HepG2 (cell line): ENCODE results near the gene EEA1. TPM values are rescaled to one million over a fixed set of nuclear protein-coding genes. Genes with fewer than 3 reads are reported as not detected.

Experiments used
- BRF2 ChIP-seq: sonication (generic); formaldehyde crosslinking; IDR thresholded peaks from 2 replicates; pipeline ENCODE4 v1.8.1; 2022; ENCODE audit warnings: mild to moderate bottlenecking, missing genetic modification reagents
- CREB3 ChIP-seq: sonication (generic); formaldehyde crosslinking; IDR thresholded peaks from 2 replicates; pipeline ENCODE4 v1.5.0; 2020; ENCODE audit warnings: missing genetic modification reagents
- HIC2 ChIP-seq: sonication (generic); formaldehyde crosslinking; IDR thresholded peaks from 2 replicates; pipeline ENCODE4 v1.9.0; 2022; ENCODE audit warnings: low read depth, missing genetic modification reagents
- HOXA5 ChIP-seq: sonication (generic); formaldehyde crosslinking; IDR thresholded peaks from 2 replicates; pipeline ENCODE4 v1.4.0; 2020; ENCODE audit warnings: missing genetic modification reagents
- IRF2 ChIP-seq: IDR thresholded peaks from 2 replicates; pipeline ENCODE4 v1.6.1; 2018; ENCODE audit warnings: missing genetic modification reagents, missing compliant biosample characterization
- JUNB ChIP-seq: sonication (generic); formaldehyde crosslinking; IDR thresholded peaks from 2 replicates; pipeline ENCODE4 v1.8.0; 2022; ENCODE audit warnings: missing genetic modification reagents, mild to moderate bottlenecking, borderline replicate concordance
- NFYB ChIP-seq: sonication (generic); formaldehyde crosslinking; IDR thresholded peaks from 2 replicates; pipeline ENCODE4 v1.4.0; 2020; ENCODE audit warnings: missing genetic modification reagents
- RFX3 ChIP-seq: IDR thresholded peaks from 2 replicates; pipeline ENCODE4 v1.6.1; 2016; ENCODE audit warnings: missing biosample characterization, missing genetic modification reagents
- SKIL ChIP-seq: sonication (generic); formaldehyde crosslinking; IDR thresholded peaks from 2 replicates; pipeline ENCODE4 v1.8.0; 2022; ENCODE audit warnings: missing genetic modification reagents, mild to moderate bottlenecking, moderate library complexity, borderline replicate concordance
- SPEN ChIP-seq: sonication (generic); formaldehyde crosslinking; IDR thresholded peaks from 2 replicates; pipeline ENCODE4 v1.5.1; 2020; ENCODE audit warnings: low read depth, mild to moderate bottlenecking, missing genetic modification reagents
- SRY ChIP-seq: sonication (generic); formaldehyde crosslinking; IDR thresholded peaks from 2 replicates; pipeline ENCODE4 v1.8.0; 2022; ENCODE audit warnings: mild to moderate bottlenecking, missing genetic modification reagents
- TAF1 ChIP-seq: sonication (generic); formaldehyde crosslinking; IDR thresholded peaks from 2 replicates; pipeline ENCODE4 v1.4.0; 2020; ENCODE audit warnings: missing genetic modification reagents
- TCF7L2 ChIP-seq: IDR thresholded peaks from 2 replicates; pipeline ENCODE4 v1.6.1; 2011; ENCODE audit warnings: mild to moderate bottlenecking, low read depth, low read length, moderate library complexity
- TOE1 ChIP-seq: sonication (generic); formaldehyde crosslinking; IDR thresholded peaks from 2 replicates; pipeline ENCODE4 v1.4.0; 2020; ENCODE audit warnings: mild to moderate bottlenecking, missing genetic modification reagents
- XRCC5 ChIP-seq: fragments of 200-400 bp; formaldehyde crosslinking; optimal IDR thresholded peaks from 2 replicates; pipeline ENCODE3; 2017; ENCODE audit warnings: mild to moderate bottlenecking, low read length
- ZFP1 ChIP-seq: IDR thresholded peaks from 2 replicates; pipeline ENCODE4 v1.6.1; 2016
- ZNF10 ChIP-seq: sonication (generic); formaldehyde crosslinking; IDR thresholded peaks from 2 replicates; pipeline ENCODE4 v1.4.0; 2020; ENCODE audit warnings: mild to moderate bottlenecking, low read depth, missing genetic modification reagents, borderline replicate concordance
- ZNF124 ChIP-seq: sonication (generic); formaldehyde crosslinking; IDR thresholded peaks from 2 replicates; pipeline ENCODE4 v1.4.0; 2020; ENCODE audit warnings: missing genetic modification reagents
- ZNF496 ChIP-seq: sonication (generic); formaldehyde crosslinking; IDR thresholded peaks from 2 replicates; pipeline ENCODE4 v1.8.1; 2023; ENCODE audit warnings: mild to moderate bottlenecking, moderate library complexity, missing genetic modification reagents; ENCODE audit not compliant: insufficient replicate concordance
- ZNF616 ChIP-seq: sonication (generic); formaldehyde crosslinking; IDR thresholded peaks from 2 replicates; pipeline ENCODE4 v1.5.0; 2020; ENCODE audit warnings: low read depth, mild to moderate bottlenecking, missing genetic modification reagents
- ZNF644 ChIP-seq: IDR thresholded peaks from 2 replicates; pipeline ENCODE4 v1.6.1; 2016; ENCODE audit warnings: low read depth
- ZNF792 ChIP-seq: IDR thresholded peaks from 2 replicates; pipeline ENCODE4 v1.6.1; 2016
- polyA plus RNA-seq, 8 experiments: library from polyadenylated mRNA; depleted of rRNA in 3 of 8; stranded (reverse) in 7 of 8; unstranded in 1 of 8; fragments of >200 nt; fragmentation: Illumina TruSeq in 4 of 8; extraction: Trizol in 4 of 8; gene quantifications; 2 replicates each; pipeline versions ENCODE4 v1.2.1 to v1.2.3, GENCODE V29; 2011 to 2016; ENCODE audit warnings: low read depth in 4 of 8, missing spikeins in 1 of 8, mixed read lengths in 1 of 8; ENCODE audit not compliant: insufficient read depth in 1 of 8
- total RNA-seq, 5 experiments: library from RNA; depleted of rRNA; stranded (reverse); fragments of >200 nt; fragmentation: Illumina TruSeq; extraction: Trizol; gene quantifications; 2 replicates each; pipeline ENCODE4 v1.2.3, GENCODE V29; 2016; ENCODE audit warnings: low read depth in 1 of 5

EEA1 gene
- total and polyA plus RNA-seq, 2 of the 13 experiments (the other 11 are each of a cell fraction or from before 2014, with no cell fraction given): 5.0 to 19.3 TPM

- TF ChIP-seq SRY (CRISPR knock-in tag) (peak; percentile 91), TAF1 (CRISPR knock-in tag) (peak; percentile 78), BRF2 (CRISPR knock-in tag) (no peak), IRF2 (CRISPR knock-in tag) (0 out of 2 replicates have a peak, but pooled peaks have one; percentile 43), CREB3 (CRISPR knock-in tag) (peak; percentile 81; the same call in 1 of the 2 replicates), ZNF10 (no peak), SPEN (CRISPR knock-in tag) (peak; percentile 74; the same call in 1 of the 2 replicates), ZNF644 (no peak), ZNF792 (CRISPR knock-in tag) (peak; percentile 88), HIC2 (CRISPR knock-in tag) (no peak), JUNB (CRISPR knock-in tag) (no peak), ZNF496 (no peak), ZNF616 (CRISPR knock-in tag) (peak; percentile 43; the same call in 1 of the 2 replicates), TCF7L2 (no peak), ZFP1 (CRISPR knock-in tag) (no peak), HOXA5 (CRISPR knock-in tag) (peak; percentile 91), RFX3 (CRISPR knock-in tag) (no peak), TOE1 (CRISPR knock-in tag) (no peak), ZNF124 (CRISPR knock-in tag) (no peak), NFYB (CRISPR knock-in tag) (peak; percentile 87), XRCC5 (no peak), SKIL (CRISPR knock-in tag) (no peak)
Observed at GRCh38 chr12:92928962-92929915, at the start of gene EEA1 (continued).
